Astrocyte (in vitro differentiated cells and primary cell): ENCODE results near the gene POU1F1.

Source experiments
- CTCF ChIP-seq: IDR thresholded peaks from 2 replicates; pipeline ENCODE4 v1.5.1; 2011; ENCODE audit warnings: low read depth, mild to moderate bottlenecking, inconsistent platforms, low read length, moderate library complexity; ENCODE audit not compliant: insufficient read depth
- EZH2 ChIP-seq: IDR thresholded peaks from 2 replicates; pipeline ENCODE4 v1.6.1; 2012; ENCODE audit warnings: mild to moderate bottlenecking, low read length, inconsistent platforms; ENCODE audit not compliant: insufficient read depth

DNA sequence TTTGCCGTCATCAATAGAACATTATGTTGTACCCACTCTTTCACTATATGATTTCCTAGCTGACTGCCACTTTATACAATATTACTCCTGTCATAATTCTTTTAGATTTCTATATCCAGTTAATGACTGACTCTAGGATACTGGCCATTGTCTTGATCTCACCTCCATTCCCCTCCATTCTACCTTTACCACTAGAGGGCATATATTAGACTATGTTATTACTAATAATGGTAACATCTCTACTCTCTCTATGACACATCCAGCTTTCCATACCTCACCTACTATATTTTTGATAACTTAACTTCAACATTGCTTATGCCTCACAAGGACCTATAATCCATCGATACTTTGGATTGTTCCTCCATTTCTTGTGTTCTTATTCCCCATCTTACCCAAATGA, 31.4 kb upstream of the POU1F1 start:
- TF ChIP-seq CTCF (peak; percentile 6), EZH2 (no peak)
